Endodermal cell (in vitro differentiated cells): ENCODE results near the gene CASP2. TPM values are rescaled to one million over a fixed set of nuclear protein-coding genes. Genes with fewer than 3 reads are reported as not detected.

ENCODE experiments used
- DNase-seq: peaks from one replicate; pipeline ENCODE4 v3.0.0-alpha.2; 2017
- H3K27ac ChIP-seq: 2 replicates; pipeline ENCODE4 v1.5.1; 2013; ENCODE audit warnings: mild to moderate bottlenecking, low read depth, low read length, moderate library complexity
- H3K27me3 ChIP-seq: 2 replicates; pipeline ENCODE4 v1.6.1; 2013; ENCODE audit warnings: mild to moderate bottlenecking, low read length, moderate library complexity; ENCODE audit not compliant: insufficient read depth, control insufficient read depth, poor library complexity, severe bottlenecking
- H3K36me3 ChIP-seq: 2 replicates; pipeline ENCODE4 v1.7.0; 2013; ENCODE audit warnings: mild to moderate bottlenecking, low read length, moderate library complexity; ENCODE audit not compliant: control insufficient read depth, insufficient read depth
- H3K4me1 ChIP-seq: one replicate; pipeline ENCODE4 v1.7.0; 2013; ENCODE audit warnings: low read length; ENCODE audit not compliant: control insufficient read depth, insufficient read depth
- H3K4me3 ChIP-seq: 2 replicates; pipeline ENCODE4 v1.5.1; 2013; ENCODE audit warnings: mild to moderate bottlenecking, low read length, moderate library complexity
- H3K9ac ChIP-seq: 2 replicates; pipeline ENCODE4 v1.6.1; 2013; ENCODE audit warnings: mild to moderate bottlenecking, low read length, moderate library complexity; ENCODE audit not compliant: poor library complexity, severe bottlenecking; ENCODE audit errors: extremely low read depth
- H3K9me3 ChIP-seq: 2 replicates; pipeline ENCODE4 v1.6.1; 2013; ENCODE audit warnings: mild to moderate bottlenecking, low read length, moderate library complexity; ENCODE audit not compliant: control insufficient read depth
- H3K27ac Mint-ChIP-seq: 2 replicates; pipeline ENCODE4 v1.8.0; 2020; ENCODE audit warnings: mixed read lengths
- H3K27me3 Mint-ChIP-seq: 2 replicates; pipeline ENCODE4 v1.8.0; 2021; ENCODE audit warnings: mild to moderate bottlenecking, mixed read lengths; ENCODE audit not compliant: insufficient read depth
- H3K36me3 Mint-ChIP-seq: 2 replicates; pipeline ENCODE4 v1.8.0; 2020; ENCODE audit warnings: low read depth, mixed read lengths
- H3K4me1 Mint-ChIP-seq: 2 replicates; pipeline ENCODE4 v1.8.0; 2020; ENCODE audit warnings: mixed read lengths
- H3K4me3 Mint-ChIP-seq: 2 replicates; pipeline ENCODE4 v1.8.0; 2020; ENCODE audit warnings: mild to moderate bottlenecking, moderate library complexity, mixed read lengths
- H3K9me3 Mint-ChIP-seq: 2 replicates; pipeline ENCODE4 v1.8.0; 2020; ENCODE audit warnings: mild to moderate bottlenecking, mixed read lengths
- WGBS, 2 experiments: methylation state at CpG; one replicate each; pipeline versions ENCODE4 v1.1.5 to v1.1.7; 2013; ENCODE audit warnings: missing lambda C conversion rate in 2 of 2, mixed read lengths in 1 of 2; ENCODE audit not compliant: insufficient coverage in 1 of 2, insufficient read length in 1 of 2; 5-methylcytosine and 5-hydroxymethylcytosine counted together
- total RNA-seq, 2 donors: library from RNA; stranded (reverse); fragmentation: NEBNext Ultra II Directional in 1 of 2; extraction: Animal tissue kit (Norgen Biotek cat#: 25700) in 1 of 2; gene quantifications; 2 replicates in 1 of 2; 3 replicates in 1 of 2; pipeline ENCODE4 v1.2.1, GENCODE V29; 2021
- TF ChIP-seq, protein P1 (sequence below): fragments of 200-600 bp; sonication (generic); conservative IDR thresholded peaks from 2 replicates; pipeline ENCODE4 v1.5.0; 2021; ENCODE audit warnings: antibody characterized with exemption, mild to moderate bottlenecking

Gene CASP2
- total RNA-seq, 2 donors from 2014 or later = 47.9 to 48.3 TPM

DNA sequence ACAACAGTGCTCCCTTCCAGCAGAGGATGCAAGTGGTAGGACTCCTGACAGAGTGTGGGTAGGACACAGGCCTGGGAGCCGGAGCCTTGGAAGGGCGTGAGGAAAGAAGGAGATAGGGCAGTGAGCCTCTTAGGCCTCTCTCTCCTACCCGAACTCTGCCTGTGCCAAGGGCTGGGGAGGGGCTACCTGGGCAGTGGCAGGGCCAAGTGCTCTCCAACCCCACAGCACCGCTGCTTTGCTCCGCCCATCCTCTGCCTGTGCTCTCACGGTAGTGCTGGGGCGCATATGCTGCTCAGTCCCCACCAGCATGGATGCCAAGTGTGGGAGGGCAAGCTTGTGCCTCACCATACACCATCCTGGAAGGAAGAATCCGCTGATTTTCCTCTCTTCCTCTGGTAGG is 66.8 kb downstream of the CASP2 start:
- Mint-ChIP-seq H3K27ac (no peak overlapping the region), H3K4me1 (no peaks in the 10 kb centered on the region), H3K9me3 (no peaks in the 10 kb centered on the region), H3K36me3 (no peaks in the 10 kb centered on the region), H3K4me3 (no peak overlapping the region), H3K27me3 (peaks cover 21% of the 10 kb centered on the region)
- H3K27ac ChIP-seq = no peak overlapping the region
- DNase-seq = peak; percentile 42
- H3K4me1 ChIP-seq = no peaks in the 10 kb centered on the region
- no peak overlapping the region for H3K9ac ChIP-seq
- no peaks in the 10 kb centered on the region for H3K9me3 ChIP-seq
- WGBS, 2 experiments = 87 to 93% methylated on average over 6 to 8 of the region's 8 CpGs
- TF ChIP-seq, protein P1, sequence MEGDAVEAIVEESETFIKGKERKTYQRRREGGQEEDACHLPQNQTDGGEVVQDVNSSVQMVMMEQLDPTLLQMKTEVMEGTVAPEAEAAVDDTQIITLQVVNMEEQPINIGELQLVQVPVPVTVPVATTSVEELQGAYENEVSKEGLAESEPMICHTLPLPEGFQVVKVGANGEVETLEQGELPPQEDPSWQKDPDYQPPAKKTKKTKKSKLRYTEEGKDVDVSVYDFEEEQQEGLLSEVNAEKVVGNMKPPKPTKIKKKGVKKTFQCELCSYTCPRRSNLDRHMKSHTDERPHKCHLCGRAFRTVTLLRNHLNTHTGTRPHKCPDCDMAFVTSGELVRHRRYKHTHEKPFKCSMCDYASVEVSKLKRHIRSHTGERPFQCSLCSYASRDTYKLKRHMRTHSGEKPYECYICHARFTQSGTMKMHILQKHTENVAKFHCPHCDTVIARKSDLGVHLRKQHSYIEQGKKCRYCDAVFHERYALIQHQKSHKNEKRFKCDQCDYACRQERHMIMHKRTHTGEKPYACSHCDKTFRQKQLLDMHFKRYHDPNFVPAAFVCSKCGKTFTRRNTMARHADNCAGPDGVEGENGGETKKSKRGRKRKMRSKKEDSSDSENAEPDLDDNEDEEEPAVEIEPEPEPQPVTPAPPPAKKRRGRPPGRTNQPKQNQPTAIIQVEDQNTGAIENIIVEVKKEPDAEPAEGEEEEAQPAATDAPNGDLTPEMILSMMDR = no peak
- peaks cover 8% of the 10 kb centered on the region for H3K27me3 ChIP-seq
- no peaks in the 10 kb centered on the region for H3K36me3 ChIP-seq
- H3K4me3 ChIP-seq = no peak overlapping the region

DNA sequence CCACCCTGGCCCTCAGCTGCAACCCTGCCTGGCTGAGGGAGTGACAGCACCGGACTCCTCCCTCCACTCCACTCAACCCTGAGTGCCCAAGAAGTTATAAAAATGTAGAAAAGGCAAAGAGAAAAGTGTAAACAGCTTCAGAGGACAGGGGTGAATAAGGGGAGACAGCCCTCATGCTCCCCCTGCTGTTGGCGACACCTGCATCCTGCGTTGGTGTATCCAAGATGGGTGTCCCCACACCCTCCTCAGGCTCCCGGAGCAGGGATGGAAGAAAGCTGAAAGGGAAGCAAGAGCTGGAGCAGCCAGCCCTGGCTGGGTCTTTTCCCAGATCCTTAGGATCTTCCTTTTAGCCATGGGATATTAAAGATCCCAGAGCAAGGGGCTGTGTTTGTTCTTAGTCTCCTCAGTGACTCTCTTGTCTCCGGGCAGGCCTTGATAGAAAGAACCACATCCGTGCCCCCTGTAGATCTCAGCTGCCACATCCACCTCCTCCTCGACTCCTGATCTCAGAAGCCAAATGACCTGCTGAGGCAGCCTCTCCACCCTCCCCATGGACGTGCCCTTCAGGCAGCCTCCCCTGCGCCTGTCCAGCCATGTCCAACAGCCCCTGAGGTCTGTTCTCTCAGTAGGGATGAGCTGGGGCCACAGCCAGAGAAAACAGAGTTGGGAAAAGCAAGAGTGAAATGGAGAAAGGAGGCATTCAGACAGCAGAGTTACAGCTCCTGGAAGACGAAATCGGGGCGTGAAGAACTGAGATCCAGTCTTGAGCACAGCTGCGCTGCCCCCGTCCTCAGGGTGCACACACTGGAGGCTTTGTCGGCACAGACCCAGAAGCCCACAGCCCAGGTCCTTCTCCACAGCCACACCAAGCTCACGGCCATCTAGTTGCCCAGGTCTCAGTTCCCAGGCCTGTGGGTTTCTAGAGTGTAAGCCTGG is 67.6 kb downstream of the CASP2 start:
- Mint-ChIP-seq H3K36me3 (no peaks in the 10 kb centered on the region), H3K27me3 (peaks cover 28% of the 10 kb centered on the region), H3K4me1 (no peaks in the 10 kb centered on the region), H3K27ac (no peak overlapping the region), H3K4me3 (no peak overlapping the region), H3K9me3 (no peaks in the 10 kb centered on the region)
- Histone ChIP-seq H3K4me1 (no peaks in the 10 kb centered on the region), H3K9me3 (no peaks in the 10 kb centered on the region), H3K27me3 (peaks cover 15% of the 10 kb centered on the region), H3K4me3 (no peak overlapping the region), H3K9ac (no peak overlapping the region), H3K27ac (no peak overlapping the region), H3K36me3 (no peaks in the 10 kb centered on the region)
- TF ChIP-seq, protein P1 = peak; percentile 36
- 87 to 96% methylated on average over 10 to 15 of the region's 16 CpGs for WGBS, 2 experiments
- peak; percentile 59 for DNase-seq

DNA sequence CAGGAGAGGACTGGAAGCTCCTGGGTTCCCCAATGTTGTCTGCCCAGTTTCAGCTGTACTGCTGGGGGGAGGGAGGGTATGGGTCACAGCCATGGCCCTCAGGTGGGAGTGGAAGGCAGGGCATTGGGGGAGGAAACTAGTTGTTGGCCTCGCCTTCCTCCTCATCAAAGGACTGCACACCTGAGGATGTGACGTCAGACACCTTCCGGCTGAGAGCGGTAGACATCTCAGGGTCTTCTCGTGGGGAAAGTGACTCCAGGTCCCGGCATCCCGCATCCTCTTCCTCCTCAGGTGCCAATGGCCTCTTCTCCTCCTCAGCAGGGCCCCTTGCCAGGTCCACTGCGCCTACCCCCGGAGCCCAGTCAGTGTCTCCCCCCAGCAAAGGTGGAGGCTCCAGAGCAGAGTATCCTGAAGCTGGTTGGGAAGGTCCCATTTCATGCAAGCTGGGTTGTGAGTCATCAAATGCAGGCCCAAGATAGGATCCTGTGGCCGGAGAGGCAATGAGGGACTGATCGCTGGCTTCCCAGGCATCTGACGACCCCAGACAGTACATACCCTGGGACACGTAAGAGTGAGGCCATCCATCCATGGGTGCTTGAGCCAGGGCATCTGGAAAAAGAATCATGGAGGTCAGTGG is 68.4 kb downstream of the CASP2 start:
- Mint-ChIP-seq H3K4me1 (peaks cover 3% of the 10 kb centered on the region), H3K27me3 (peaks cover 32% of the 10 kb centered on the region), H3K9me3 (no peaks in the 10 kb centered on the region), H3K4me3 (no peak overlapping the region), H3K36me3 (no peaks in the 10 kb centered on the region), H3K27ac (no peak overlapping the region)
- Histone ChIP-seq H3K36me3 (no peaks in the 10 kb centered on the region), H3K9ac (no peak overlapping the region), H3K27me3 (peaks cover 23% of the 10 kb centered on the region), H3K27ac (no peak overlapping the region), H3K4me3 (no peak overlapping the region), H3K9me3 (no peaks in the 10 kb centered on the region), H3K4me1 (no peaks in the 10 kb centered on the region)
- 95 to 100% methylated on average over 5 to 13 of the region's 13 CpGs for WGBS, 2 experiments
- peak; percentile 29 for DNase-seq
- TF ChIP-seq, protein P1 = no peak

Other genes with a start within 250 kb of the CASP2 start
- not detected for gene OR6V1, start 236.0 kb upstream of the CASP2 start, total RNA-seq
- gene PIP, start 156.3 kb upstream of the CASP2 start, total RNA-seq = not detected
- gene TAS2R39, start 104.9 kb upstream of the CASP2 start, total RNA-seq = not detected
- not detected for gene TAS2R40, start 66.3 kb upstream of the CASP2 start, total RNA-seq
- gene GSTK1, start 24.9 kb upstream of the CASP2 start, total RNA-seq = 10 to 100 TPM; 61.1 to 75.0 TPM
- gene TMEM139, start 3.4 kb upstream of the CASP2 start, total RNA-seq = 1 to 10 TPM; 1.6 to 2.3 TPM
- gene CLCN1, start 27.8 kb downstream of the CASP2 start, total RNA-seq = under 1 TPM in 1 of 2 donors, not detected in 1; 0.53 TPM
- 1 to 10 TPM; 1.9 to 3.6 TPM for gene FAM131B, start 74.4 kb downstream of the CASP2 start, total RNA-seq
- 100 to 1,000 TPM; 127 to 161 TPM for gene ZYX, start 93.0 kb downstream of the CASP2 start, total RNA-seq
- gene EPHA1, start 120.5 kb downstream of the CASP2 start, total RNA-seq = 100 to 1,000 TPM in 1 of 2 donors, 10 to 100 TPM in 1; 70.0 to 103 TPM
- gene TAS2R60, start 155.1 kb downstream of the CASP2 start, total RNA-seq = under 1 TPM in 1 of 2 donors, not detected in 1; 0.37 TPM
- gene TAS2R41, start 189.5 kb downstream of the CASP2 start, total RNA-seq = under 1 TPM in 1 of 2 donors, not detected in 1; 0.59 TPM